T-helper 1 cell (primary cell): ENCODE results near the gene LRRC10B.
A peak's percentile ranks its signal among the peaks of the same experiment; 100 is the strongest.
"Not testable (repeated sequence)": the region's sequence is repeated elsewhere in the genome, so short reads cannot be mapped to it uniquely, and the experiment has no call there.

Experiments used
- DNase-seq, 5 donors: peaks; one replicate each; pipeline ENCODE4 v3.0.0-alpha.2; 2012 to 2020
- total RNA-seq, 4 donors: gene quantifications; one replicate each; lab custom pipeline; 2026; lab: John Stamatoyannopoulos, UW

The LRRC10B gene
- 0 to 0.47 (median 0.04) reads per million in 4 donors for total RNA-seq

DNA sequence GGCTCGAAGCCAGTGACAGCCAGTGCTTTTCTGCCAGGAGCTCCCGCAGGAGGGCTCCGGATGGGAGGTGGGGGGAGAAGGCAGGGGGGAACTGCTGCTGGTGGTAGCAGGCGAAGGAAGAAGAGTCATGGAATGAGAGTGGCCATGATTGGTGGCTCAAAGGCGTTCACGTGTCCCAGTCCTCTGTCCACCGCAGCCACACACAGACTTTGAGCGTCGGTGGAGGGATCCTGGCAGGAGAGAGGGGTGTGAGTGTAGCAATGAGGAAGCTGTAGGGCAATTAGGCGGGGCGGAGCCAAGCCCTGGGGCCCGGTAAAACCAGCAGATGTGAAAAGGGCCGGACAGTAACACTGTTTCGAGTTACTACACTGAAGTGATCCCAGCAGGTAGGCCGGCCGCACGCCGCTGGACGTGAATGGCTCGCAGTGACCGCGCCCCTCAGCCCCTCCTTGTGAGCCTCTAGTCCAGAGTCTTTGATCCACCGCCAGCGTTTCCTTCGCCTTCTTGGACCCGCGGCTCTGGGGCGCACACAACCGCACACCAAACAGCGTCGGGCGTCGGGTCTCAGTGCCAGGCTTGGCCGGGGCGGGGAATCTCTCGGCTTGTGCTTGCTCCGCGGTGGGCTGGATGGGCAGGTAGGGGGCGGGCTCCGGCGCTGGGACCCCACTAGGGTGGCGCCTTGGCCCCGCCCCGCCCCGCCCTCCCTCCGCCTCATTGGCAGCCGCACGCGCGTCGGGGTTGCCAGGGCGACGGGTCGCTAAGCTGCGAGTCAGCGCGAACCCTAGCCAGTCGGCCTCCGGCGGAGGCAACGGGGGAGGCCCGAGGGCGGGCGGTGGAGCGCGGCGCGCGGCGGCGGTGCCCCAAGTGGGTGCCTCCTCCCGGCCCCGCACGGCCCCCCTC lies at the start of gene LRRC10B:
Gene LRRC10B, plus strand, starts transcription at position 788 of the 900 bp plus-strand sequence. CDS start 250 bp downstream, outside the sequence.
- peak in 1 of 5 donors; percentile 37 for DNase-seq

DNA sequence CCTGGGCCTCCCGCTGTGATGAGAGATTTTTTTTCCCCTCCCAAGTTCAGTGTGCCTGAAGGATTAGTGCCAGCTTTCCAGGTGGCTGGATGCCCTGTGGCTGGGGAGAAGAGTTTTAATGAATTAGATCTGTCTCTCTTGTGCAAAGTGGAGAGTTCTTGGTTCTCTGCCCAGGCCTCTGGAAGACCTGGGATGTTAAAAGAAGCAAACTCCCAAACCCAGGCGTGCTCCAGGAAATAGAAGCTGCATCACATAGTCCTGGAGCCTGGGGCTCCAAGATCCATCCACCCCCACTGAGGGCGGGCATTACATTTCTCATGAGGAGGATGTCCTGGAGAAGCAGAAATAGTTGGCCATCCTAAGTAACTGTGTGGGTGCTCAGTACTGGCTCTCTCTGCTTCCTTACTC lies 48.1 kb upstream of the LRRC10B start:
- DNase-seq: no peak

DNA sequence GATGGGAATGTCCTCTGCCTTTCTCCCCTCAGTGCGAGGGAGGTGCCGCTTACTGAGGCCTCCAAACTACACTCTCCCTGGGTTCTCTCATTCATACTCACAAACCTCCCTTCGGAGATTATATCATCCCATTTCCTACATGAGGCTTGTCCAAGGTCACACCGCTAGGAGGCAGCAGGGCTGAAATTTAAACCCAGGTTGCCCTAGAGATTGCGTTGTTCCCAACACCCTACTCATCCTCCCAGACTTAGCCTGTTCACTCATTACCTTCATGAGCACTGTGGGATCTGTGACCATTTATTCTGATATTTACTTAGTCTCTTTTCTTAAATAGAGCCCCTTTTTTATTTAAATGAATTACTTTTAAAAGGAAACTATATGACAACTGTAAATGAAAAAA lies 47.6 kb upstream of the LRRC10B start:
- DNase-seq: no peak

DNA sequence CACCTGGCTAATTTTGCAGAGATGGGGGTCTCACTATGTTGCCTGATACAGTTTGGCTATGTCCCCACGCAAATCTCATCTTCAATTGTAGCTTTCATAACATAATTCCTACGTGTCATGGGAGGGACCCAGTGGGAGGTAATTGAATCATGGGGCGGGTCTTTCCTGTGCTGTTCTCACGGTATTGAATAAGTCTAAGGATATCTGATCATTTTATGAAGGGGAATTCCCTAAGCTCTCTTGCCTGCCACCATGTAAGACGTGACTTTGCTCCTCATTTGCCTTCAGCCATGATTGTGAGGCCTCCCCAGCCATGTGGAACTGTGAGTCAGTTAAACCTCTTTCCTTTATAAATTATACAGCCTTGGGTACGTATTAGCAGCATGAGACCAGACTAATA lies 40.9 kb upstream of the LRRC10B start:
- DNase-seq: not testable (repeated sequence)

DNA sequence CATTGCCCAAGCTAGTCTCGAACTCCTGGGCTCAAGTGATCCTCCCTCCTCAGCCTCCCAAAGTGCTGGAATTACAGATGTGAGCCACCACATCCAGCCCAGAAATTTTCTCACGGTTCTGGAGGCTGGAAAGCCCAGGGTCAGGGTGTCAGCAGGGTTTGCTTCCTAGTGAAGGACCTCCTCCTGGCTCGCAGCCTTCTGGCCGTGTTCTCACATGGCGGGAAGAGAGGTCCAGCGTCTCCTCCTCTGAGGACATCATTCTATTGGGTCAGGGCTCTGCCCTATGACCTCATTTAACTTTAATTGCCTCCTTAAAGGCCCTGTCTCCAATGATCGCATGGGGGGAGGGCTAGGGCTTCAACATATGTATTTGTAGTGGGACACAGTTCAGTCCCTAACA lies 40.5 kb upstream of the LRRC10B start:
- no peak for DNase-seq

DNA sequence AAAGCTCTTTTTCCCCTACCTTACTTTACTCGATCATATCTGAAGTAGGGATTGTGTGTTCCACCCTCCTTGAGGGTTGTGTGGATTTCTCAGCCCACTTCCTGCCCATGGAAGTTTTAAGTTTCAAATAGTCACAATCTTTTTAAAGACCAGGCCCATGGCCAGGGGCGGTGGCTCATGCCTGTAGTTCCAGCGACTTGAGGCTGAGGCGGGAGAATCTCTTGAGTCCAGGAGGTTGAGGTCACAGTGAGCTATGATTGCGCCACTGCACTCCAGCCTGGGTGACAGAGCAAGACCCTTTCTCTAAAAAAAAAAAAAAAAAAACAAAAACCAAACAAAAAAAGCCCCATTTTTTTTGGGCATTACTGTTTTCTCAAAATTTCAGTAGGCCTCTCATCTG lies 36.3 kb upstream of the LRRC10B start:
- no peak for DNase-seq

DNA sequence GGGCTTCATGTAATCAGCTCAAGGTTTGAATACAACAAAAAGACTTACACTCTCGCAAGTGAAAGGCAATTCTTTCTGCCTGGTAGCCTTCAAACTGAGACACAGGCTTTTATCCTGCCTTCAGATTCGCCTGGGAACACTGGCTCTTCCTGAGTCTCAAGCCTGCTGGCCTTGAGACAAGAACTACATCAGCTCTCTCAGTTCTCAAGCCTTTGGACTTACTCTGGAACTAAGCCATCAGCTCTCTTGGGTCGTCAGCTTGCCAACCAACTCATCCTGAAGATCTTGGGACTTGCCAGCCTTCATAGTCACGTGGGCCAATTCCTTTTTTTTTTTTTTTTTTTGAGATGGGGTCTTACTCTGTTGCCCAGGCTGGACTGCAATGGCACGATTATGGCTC lies 35.7 kb upstream of the LRRC10B start:
- no peak for DNase-seq

DNA sequence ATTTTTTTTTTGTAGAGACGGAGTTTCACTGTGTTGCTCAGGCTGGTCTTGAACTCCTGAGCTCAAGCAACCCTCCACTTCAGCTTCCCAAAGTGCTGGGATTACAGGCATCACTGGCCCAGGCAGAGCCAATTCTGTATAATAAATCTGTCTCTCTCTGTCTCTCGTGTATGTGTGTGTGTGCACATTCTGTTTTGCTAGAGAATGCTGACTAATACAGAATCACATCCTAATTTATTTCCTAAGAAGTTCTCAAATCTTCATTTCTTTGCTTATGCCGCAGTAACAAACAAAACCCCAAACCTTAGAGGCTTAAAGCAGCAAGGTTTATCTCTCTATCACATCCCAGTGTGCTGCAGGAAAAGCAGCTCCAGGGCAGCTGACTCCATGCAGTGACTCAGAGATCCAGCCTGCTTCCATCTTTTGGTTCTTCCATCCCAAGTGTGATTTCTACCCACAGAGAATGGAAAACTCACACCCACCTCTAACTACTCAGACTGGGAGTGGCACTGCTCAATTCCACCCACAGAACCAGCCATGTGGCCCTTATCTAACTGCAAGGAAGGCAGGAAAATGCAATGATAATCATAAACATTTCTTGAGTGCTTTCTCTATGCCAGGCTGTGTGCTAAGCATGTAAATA lies 35.1 kb upstream of the LRRC10B start:
- DNase-seq: no peak

DNA sequence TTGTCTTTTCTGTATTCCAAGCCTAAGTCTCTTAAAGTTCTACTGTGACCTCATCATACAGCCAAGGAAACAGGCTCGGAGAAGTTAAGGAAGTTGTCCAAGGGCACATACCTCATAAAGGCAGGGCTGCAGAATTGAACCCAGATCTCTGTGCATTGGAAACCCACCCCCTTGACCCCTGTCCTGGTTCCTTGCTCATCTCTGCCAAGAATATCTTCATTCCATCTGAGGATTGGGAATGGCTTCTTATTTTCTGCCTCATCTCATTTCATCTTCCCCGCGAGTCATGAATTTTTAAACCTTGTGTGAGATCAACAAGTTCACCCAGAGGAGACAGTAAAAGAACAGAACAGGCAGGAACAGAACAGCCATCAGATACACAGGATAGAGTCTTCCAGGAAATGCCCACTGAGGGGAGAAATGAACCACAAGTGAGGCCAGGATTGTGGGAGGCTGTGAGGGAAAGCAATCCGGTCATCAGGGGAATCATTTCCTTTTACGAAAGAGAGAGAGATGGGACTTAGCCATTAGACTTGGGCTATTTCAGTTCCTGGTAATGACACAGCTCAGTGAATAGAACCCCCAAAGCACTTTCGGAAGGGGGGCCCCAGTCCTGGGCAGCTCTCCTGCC lies 34.4 kb upstream of the LRRC10B start:
- DNase-seq: no peak

DNA sequence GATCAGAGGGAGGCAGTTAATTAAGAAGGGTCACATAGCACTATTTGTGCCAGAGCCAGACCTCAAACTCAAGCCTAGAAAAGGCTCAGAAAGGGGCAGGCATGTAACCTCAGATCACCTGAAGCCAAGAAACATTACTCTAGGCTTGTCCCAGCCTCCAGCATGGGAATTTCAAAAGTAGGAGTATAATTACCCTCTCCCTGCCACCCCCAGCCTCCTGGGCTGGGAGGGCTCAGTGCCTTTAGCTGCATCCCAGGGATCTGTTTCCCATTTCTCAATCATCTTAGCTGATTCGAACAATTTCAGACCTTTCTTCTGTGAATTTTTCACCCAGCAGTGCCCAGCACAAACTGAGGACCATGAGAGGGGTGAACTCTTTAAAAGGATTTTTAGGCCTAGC lies 33.1 kb upstream of the LRRC10B start:
- no peak for DNase-seq

DNA sequence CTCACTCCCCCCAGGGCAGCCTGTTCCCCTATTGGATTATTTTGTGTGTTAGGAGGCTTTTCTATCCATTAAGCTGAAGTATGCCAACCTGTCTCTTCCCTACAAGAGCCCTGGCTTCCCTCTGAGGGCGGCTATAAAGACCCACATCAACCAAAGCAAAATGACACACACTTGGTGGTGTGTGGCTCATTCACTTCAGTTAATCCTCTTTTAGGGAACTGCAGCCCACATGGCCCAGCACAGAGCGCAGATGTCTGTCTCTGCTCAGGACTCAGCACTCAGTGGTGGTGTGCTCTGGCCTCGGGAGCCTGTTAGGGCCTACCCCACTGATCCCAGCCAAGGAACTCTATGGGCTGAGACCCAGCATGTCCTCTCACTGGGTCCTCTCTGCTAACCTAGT lies 32.2 kb upstream of the LRRC10B start:
- DNase-seq: no peak

DNA sequence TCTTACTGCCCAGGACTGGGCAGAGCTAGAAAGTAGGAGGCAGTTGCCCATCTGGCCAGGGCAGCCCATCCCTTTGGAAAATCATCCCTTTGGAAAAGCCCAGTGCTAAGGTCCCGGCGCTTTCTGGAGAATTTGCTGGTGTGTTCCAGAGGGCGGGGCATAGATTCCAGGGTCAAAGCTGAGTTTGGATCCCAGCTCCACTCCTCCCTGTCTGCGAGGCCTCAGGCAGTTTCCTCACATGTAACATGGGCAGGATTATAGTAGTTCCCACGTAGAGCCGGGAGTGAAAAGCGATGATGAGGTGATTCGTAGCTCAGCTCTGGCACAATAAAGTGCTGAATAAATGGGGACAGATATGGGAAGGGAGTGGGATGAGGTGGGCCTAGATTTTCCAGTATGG lies 31.4 kb upstream of the LRRC10B start:
- no peak for DNase-seq

DNA sequence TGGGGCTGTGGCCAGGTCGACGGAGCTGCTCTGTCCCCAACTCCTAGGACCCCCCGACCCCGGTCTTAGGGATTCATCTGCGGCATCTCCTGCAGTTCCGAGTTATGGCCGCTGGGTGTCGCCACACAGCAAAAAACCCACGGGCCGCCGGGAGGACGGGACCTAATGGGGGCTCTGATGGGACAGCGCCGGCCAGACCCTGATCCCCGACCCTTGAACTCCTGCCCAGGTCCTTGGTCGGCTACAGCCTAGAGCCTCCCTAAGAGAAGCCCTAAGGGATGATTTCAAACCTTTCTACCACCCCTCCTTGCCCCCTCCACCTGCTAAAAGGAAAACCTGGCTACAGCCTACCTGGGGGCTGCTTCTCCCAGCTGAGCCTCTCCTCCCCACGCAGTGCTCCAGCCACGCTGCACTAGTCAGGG lies 30.8 kb upstream of the LRRC10B start:
- peak; percentile 20 to 43 (median 29) for DNase-seq

DNA sequence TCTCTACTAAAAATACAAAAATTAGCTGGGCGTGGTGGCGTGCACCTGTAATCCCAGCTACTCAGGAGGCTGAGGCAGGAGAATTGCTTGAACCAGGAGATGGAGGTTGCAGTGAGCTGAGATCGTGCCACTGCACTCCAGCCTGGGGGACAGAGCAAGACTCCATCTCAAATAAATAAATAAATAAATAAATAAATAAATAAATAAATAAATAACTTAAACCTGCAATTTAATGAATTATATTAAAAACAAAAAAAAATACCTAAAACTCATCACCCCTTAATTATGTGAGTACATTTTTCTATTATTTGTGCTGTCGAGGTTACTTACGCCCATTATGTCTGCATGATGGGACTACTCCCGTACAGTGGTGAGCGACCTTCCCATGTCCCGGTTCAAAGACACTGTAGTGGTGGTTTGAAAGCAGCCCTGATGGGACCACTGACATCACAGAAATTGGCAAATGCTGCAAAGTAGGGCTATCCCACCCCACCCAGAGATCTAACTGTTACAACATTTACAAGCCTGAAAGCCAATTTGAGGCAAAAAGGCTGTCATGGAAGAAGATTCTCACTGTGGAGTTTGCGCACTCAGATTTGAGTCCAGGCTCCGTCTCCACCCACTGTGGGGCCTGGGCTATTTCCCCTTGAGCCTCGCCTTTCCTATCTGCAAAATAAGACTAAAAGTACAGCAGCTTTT lies 29.0 kb upstream of the LRRC10B start:
- DNase-seq: not testable (repeated sequence)

DNA sequence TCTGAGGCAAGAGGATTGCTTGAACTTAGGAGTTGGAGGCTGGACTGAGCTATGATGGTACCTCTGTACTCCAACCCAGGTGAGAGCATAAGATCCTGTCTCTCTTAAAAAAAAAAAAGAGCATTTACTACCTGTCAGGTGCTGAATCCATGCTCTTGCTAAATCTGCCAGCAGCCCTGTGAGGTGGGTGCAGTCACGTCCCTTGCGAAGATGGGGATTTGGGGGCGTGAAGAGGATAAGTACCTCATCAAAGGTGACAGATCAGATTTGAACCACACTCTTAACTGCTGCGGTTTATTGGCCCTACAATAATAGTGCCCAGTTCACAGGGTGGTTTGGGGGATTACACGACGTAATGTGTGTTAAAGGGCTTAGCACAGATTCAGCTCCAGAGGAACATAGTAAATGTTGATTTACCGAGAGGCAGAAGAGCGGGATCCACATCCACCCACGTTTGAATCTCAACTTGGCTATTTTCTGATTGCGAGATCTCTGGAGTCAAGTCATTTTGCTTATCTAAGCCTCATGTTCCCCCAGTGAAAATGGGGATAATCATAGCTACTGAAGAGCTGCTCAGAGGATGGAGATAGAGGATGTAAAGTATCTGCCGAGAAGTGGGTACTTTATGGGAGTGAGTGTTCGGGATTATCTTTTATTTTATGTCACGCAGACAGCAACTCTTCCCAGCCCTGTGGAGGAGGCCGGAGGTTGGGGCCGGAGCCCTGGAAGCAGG lies 28.1 kb upstream of the LRRC10B start:
- no peak for DNase-seq

DNA sequence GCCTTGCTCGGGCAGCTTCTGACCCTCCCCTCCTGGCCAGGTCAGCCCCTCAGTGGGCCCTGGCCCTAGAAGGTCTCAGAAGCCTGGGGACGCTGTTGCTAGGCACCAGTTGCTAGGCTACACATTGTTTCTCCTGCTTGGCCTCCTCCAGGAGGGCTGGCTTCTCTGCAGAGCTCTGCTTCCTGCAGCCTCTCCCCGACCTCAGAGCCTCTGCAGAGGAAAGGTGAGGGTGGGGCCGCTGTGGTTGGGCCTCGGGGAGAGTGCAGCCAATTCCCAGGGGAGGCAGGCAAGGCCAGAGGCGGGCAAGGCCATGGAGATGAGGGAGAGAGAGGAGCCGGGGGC lies 27.6 kb upstream of the LRRC10B start:
- no peak for DNase-seq

DNA sequence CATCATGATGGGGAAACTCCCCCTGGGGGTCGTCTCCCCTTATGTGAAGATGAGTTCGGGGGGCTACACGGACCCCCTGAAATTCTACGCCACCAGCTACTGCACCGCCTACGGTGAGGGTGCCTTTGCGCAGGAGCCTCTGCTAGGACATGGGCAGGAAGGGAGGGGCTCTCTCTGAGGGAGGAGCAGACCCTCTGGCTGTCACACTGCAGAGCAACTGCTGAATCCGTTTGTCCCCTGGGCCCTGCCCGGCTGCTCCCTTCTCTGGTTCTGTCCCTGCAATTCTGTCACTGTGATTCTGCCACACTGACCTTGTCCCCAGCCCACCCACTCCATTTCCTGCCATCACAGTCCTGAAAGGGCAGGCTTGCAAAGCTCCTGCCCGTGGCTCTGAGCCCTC lies 26.7 kb upstream of the LRRC10B start:
- DNase-seq: no peak

DNA sequence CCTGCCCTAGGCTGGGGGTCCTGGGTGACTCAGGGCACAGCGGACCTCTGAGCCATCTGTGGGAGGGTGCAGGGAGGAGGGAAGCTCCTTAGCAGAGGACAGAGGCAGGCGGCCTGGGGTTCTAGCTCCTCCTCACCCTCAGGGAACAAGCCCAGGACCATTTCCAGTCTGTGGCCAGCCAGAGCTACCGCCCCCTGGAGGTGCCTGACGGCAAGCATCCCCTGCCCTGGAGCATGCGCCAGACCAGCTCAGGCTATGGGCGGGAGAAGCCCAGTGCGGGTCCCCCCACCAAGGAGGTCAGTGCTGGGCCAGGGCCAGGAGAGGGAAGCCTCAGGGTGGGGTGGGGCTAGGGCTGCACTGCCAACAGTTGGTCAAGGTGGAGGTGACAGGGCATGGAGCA lies 26.0 kb upstream of the LRRC10B start:
- no peak for DNase-seq

DNA sequence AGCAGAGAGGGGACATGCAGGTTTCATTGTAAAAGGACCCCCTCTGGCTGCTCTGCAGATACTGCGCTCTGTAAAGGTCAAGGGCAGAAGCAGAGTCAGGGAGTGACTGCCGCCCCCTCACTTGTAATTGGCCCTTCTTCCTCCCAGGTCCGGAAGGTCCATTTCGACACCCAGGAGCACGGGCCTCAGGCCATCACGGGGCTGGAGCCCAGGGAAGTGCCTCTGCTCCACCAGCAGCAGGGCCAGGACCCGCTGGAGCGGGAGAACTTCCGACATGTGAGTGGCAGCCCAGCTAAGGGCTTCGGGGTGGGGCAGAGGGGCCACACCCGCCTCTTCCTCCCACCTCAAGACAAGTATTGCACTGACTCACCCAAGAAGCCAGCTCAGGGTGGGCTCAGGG lies 24.0 kb upstream of the LRRC10B start:
- DNase-seq: no peak

DNA sequence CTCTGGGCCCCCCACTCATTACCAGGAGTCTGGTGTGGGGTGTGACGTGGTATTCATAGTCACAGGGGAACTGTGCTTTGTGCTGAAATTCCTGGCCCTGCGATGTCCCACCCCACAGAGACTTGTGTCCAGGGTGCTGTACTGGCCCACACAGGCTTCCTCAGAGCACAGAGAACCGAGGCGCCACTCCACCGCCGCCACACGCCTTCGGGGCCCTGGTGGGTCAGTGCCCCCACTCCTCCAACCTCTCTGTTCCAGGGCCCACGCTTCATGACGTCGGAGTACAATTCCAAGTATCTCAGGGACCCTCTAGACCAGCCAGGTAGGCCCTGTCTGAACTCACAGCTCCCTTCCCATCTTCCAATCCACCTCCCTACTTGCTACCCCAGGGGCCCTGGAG lies 23.5 kb upstream of the LRRC10B start:
- DNase-seq: no peak

DNA sequence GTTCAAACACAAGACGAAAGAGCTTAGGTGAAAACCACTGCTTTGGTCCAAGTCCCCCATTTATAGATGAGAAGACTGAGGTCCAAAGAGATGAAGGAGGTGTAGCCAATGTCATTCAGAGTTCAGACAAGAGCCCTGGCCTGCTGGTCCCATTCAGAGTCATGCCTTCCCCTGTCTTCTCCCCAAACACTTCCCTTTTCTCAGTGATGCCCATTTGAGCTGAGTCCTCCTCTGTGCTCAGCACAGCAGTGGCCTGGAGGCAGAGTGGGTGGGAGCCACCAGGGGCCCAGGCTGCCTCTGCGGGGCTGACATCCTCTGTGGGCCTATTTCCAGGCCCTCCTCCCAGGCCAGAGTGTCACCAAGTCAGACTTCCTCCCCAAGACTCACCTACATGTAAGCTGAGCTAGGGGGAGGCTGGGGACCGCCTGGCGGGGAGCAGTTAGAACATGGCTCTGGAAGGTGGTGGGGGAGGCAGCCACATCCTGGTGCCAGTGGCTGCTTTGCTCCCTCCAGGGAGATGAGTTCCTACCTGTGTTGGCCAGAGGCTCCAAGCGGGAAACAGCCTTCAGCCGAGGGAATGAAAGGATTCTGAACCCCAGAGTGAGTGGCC lies 22.4 kb upstream of the LRRC10B start:
- no peak for DNase-seq

DNA sequence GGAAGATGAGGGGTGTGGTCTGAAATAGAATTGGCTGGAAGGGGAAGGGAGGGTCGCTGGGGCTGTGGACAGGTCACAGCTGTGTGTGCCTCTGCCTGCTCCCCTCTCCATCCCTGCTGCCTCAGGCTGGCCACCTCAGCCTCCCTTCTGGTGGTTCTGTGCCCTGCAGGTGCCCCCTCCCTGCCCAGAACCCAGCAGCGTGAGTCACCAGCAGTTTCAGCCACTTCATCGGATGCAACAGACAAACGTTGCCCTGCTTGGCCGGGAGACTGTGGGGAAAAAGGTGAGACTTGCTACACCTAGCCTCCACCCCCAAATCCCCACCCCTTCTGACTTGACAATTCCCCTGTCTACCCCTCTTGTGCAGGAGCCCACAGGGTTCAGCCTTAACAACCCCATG lies 21.8 kb upstream of the LRRC10B start:
- DNase-seq: no peak
